COLO668 (cell line): ENCODE results near the gene ARL2BP.

Source experiments
- DNase-seq: peaks from one replicate; lab custom pipeline; 2025; ENCODE audit not compliant: unreplicated experiment; lab: John Stamatoyannopoulos, UW

The ARL2BP gene

DNA sequence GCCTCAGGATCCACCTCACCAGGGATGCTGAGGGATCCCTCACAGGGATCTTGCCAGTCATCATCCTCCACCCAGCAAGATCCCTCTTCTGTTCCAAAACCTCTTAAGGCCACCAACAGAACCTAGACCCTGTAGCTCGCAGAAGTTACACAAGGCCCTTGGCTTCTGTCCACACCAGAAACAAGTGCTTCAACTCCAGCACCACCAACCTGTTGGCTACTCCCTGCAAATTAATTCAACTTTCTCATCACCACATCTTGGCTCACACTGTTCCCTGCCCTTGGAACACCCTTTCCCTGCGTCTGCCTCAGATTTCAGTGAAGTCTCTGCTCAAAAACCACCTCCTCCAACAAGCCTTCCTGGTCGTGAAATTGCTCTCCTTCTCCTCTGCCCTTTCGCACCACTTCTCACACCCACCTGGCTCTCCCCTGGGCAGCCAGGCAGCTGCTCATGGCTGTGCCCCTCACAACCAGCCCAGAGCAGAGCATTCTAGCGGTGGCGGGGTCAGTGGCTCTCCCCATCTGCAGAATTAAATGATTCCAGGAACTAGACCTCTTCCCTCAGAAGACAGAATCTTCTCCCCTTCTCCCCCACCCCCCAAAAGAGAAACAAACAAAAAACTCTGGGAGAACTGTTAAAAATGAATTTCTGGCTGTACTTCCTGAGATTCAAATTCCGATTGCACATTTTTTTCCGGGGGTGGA, 37.6 kb downstream of the ARL2BP start:
- DNase-seq, result no peak

DNA sequence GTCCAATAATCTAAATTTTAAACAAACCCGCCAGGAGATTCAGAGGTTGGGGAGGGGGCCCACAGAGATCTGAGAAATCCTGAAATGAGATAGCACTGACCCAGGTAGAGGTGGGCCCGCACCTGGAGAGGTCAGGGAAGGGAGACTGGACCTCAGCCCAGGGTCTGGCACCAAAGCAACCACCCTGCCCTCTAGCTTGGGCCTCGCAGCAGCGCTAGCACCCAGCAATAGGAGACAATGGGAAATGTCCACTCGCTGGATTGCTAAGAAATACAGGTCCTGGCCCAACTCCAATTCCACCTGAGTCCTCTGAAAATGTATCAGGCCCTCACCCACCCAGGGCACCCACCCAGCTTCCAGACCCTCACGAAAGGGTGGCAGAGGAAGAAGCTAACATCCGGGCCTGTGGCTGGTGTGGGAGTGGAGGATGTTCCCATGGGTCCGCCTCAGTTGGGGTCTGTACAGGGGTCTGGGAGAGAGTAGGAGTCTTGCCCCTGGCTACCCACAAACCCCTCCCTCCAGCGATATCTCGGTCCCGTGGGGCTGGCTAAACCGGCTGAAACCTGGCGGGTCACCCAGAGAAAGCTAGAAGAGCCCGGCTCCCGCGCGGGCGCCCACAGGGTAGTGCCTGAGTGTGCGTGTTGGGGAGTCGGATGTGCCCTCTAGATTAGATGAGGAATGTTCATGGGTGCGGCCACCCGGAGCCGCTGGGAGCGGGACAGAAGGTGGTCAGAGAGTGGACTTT, 38.3 kb downstream of the ARL2BP start:
- peak; percentile 33 for DNase-seq

DNA sequence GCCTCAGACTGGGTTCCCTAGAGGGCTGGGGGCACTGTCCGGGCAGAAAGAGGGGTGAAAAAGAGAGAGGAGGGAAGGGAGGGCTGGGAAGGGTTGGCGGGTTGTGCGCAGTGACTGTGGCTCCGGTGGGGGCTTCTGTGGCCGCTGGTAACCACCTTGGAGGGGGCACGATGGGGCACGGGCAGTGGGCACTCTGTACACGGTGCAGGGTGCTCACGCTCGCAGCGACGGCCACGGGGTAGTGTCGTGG, 38.8 kb downstream of the ARL2BP start:
- no peak for DNase-seq

- peak; percentile 86 for DNase-seq
These were observed 39.3 kb downstream of the ARL2BP start, which contains the start of gene PLLP for GRCh38 chr16:57284209-57284951. PLLP (minus strand) TSS chr16:57284672; CDS start chr16:57284540, 132 bp downstream.

DNA sequence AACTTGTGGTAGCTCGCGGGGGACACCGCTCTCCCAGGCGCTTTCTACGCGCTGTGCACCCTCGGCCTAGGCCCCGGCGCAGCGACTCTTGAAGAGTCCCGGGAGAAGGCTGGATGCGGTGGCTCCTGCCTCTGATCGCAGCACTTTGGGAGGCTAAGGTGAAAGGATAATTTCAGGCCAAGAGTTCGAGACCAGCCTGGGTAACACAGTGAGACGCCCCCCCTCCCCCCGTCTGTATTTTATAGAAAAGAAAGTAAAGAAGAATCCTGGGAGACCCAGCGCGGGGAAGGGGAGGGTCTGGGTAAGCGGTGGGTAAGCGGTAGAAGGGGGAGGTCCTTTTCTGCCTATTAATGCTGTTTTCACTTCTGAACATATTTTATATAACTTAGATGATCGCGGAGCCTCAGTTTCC, 39.9 kb downstream of the ARL2BP start:
- no peak for DNase-seq

DNA sequence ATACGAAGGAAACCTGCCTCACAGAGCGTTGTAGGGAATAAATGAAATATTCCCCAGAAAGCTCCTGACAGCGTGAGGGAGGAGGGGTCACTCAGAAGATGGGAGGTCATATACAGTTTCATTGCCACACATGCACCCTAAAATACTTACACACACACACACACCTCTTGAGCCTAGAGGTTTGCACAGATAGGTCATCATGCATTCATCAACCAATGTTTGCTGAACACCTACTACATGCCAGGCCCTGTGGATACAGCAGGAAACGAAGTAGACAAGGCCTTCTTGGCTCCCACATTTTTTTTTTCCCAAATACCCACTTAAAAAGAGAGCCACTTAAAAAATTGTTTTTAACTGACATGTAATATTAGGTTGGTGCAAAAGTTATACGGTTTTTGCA, 40.3 kb downstream of the ARL2BP start:
- no peak for DNase-seq

GRCh38 chr16:57289391-57290257, 44.6 kb downstream of the ARL2BP start:
- no peak for DNase-seq

GRCh38 chr16:57297856-57298255, 52.8 kb downstream of the ARL2BP start:
- DNase-seq, result no peak

DNA sequence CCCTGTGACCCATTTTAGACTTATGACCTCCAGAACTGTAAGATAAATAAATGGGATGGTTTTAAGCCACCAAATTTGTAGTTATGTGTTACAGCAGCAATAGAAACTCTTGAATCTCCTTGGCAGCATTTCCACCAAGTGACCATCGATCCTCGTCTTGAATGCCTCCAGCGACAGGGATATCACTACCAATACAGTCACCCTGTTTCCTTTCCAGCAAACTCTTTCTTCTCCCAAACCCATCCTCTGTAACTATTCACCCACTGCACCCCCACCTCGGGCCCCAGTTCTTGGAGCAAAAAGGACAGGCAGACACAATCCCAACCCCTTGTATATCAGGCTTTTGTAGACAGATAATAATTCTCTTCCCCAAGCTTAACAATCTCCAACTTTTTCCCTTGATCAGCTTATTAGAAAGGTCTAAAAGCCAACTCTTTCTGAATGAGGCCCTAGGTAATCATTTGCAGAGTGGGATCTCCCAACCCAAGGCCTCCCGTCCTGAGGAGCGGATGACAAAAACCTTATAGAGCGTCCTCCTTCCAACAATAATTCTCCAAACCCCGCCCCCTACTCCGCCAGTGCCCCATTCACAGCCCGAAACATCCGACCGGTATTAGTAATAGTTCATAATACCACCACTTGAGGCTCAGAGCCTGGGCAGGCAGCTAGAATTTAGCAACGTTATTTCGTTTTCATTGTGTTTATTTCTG, 54.1 kb downstream of the ARL2BP start:
- DNase-seq, result peak; percentile 35

DNA sequence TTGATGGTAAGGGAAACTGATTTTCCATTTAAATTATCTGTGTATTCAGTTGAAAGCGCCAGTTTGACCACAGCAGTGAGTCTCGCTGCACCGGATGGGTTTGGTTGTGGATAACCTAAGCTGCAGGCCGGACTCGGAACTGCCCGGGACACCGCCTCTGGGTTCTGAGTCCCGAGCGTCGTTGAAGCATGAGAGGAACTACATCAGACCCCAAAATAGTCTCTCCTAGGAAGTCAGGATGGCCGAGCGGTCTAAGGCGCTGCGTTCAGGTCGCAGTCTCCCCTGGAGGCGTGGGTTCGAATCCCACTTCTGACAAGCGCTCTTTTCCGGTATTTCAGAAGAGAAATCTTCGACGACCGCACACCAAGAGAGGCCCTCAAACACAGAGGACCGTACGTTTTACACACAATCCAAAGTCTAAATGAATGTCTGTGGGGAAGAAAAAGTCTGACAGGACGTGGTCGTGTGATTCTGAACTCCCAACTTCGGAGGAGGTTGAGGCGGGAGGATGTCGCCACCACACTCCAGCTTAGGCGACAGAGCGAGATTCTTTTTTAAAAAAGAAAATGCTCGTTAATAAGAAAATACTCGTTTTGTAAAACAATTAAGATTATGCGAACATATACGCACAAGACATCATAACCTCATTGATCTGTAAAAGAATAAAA, 54.8 kb downstream of the ARL2BP start:
- DNase-seq, result peak; percentile 81

DNA sequence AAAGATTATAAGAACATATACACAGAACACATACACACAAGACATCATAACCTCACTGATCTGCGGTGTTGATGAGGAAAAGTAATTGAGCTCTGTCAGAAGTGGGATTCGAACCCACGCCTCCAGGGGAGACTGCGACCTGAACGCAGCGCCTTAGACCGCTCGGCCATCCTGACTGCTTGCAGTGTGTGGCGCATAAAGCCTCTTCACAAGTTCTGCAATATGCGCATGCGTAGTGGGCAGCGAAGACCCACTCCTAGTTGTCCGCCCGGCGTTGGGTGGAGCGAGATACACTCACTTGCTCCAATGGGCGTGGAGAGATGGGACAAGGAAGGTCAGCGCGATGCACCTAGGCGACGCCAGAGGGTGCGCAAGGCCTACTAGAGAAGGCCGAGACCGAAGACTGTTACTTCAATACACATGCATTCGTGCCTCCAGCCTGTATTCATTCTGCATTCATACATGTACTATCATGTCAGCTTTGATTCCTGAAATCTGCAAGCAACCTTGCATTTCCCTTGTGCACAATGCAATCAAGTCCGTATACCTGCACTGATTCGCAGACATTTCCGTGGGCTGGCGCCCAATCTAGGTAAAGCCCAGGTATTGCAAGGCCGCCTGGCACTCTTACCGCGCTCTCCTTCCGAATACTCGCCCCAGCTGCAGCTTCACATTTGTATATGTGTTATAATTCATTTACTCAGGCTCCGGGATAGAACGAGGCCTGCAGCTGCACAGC, 55.5 kb downstream of the ARL2BP start:
- peak; percentile 97 for DNase-seq

- DNase-seq, result no peak
These were observed 56.2 kb downstream of the ARL2BP start for GRCh38 chr16:57301126-57301817.
